Cortex of kidney (tissue), 1 donor: ENCODE measurements around the gene CDON.
"Not testable (repeated sequence)": the region's sequence is repeated elsewhere in the genome, so short reads cannot be mapped to it uniquely, and the experiment has no call there.

ENCODE experiments used
- DNase-seq: peaks from one replicate; lab custom pipeline; 2025; lab: John Stamatoyannopoulos, UW

Gene CDON

GRCh38 chr11:125924384-125925007 is 138.2 kb downstream of the CDON start:
- no peak for DNase-seq

GRCh38 chr11:125923633-125924032 is 139.0 kb downstream of the CDON start:
- DNase-seq: no peak

DNA sequence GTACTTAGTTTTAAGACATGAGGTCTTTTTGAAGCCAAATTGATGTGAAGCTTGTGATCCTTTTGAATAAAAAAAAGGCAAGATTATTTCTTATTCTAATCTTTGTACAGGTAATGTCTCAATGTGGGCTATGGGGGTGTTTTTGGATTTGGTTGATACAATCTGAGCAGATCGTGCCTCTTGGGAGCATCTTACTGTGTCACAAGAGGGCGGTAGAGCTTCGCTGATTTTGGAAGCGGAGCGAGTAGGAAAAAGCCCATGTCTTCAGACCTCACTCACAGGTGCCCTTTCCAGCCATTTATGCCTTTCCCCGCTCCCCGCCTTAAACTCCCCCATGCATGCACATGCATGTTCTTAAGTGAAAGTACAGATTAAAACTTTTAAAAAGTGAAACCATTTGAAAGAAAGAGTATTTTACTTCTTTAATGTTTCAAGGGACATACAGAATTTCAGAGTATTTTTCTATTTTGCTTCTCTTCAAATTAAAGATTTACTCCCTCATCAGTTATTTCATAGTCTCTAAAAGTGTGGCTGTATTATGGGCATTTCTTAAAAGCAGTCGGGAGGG is 139.6 kb downstream of the CDON start:
- no peak for DNase-seq

DNA sequence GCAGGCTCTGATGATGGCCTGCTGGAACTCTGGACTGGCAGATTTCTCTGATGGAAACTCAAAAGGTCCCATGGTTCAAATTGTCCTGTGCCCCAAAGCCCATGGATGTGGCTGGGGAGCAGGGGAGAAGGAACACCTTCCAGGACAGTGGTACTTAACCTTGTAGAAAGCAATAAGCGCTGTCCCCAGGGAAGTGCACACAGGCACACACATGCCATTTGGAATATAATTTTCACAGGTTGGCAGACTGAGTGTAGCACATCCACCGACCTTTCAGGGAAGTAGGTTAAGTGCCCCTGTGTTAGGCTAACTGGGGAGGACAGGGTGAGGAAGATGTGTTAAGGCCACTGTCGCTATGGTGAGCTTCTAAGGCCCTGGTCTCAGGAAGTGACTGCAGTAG is 140.5 kb downstream of the CDON start:
- DNase-seq: no peak

- no peak for DNase-seq
Measured at GRCh38 chr11:125921042-125921441, 141.6 kb downstream of the CDON start.

DNA sequence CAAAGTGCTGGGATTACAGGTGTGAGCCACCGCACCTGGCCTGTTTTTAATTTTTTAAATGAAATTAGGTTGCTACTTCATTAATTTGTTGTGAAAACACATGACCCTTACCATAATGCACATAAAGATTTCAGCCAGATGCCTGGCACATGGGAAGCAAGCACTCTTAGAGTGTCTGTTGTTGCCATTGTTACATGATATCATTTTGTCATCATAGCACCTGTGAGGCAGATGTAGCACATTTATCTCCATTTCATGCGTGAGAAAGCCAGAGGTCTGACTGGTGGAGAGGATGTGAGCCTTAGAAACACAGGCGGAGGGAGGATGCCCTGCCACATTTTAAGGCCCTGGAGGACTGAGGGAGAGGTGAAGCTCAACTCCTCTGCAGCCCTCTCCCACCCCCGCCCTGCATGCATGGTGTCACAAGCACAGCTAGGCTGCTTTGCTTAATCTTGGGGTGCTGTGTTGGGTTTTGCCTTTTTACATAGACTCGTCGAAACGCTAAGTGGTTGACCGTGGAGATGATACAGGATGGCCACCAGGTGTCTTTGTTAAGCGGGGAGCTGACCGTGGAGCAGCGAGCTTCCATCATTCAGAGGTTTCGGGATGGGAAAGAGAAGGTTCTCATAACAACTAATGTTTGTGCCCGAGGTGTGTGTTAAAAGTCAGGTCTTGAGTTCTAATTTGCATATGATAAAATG is 144.4 kb downstream of the CDON start:
- DNase-seq: no peak

DNA sequence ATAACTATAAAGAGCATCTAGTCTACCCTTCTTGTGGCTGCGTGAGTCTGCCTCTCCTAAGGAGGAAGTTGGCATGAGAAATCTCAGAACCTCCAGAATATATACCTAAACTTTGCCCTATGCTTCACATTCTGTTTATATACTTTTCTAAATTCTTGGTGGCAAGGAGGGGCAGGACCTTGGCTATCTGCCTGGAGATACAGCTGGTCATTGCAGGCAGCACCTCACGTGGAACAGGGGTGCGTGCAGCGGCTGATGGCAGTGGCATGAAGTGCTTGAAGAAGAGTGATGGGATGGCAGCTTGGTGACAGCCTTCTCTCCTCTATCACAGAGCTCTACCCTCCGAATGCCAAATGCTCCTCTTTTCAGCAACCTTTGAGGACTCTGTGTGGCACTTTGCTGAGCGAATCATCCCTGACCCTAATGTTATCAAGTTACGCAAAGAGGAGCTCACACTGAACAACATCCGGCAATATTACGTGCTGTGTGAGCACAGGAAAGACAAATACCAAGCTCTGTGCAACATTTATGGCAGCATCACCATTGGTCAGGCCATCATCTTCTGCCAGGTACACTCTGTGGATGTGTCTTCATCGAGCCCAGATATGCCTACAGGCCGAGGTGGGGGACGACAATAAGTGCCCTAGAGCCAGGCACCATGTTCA is 145.9 kb downstream of the CDON start:
- no peak for DNase-seq

DNA sequence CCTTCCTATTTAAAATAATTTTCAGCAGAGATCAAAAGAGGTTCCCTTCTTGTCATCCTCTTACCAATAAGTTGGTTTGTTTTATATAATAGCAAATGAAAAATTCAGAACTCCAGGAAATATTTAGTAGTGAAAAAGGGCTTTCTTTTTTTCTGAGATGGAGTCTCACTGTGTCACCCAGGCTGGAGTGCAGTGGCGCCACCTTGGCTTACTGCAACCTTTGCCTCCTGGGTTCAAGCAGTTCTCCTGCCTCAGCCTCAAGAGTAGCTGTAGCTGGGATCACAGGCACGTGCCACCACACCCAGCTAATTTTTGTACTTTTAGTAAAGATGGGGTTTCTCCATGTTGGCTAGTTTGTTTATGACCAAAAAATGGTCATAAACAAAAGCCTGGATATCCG is 148.1 kb downstream of the CDON start:
- not testable (repeated sequence) for DNase-seq

DNA sequence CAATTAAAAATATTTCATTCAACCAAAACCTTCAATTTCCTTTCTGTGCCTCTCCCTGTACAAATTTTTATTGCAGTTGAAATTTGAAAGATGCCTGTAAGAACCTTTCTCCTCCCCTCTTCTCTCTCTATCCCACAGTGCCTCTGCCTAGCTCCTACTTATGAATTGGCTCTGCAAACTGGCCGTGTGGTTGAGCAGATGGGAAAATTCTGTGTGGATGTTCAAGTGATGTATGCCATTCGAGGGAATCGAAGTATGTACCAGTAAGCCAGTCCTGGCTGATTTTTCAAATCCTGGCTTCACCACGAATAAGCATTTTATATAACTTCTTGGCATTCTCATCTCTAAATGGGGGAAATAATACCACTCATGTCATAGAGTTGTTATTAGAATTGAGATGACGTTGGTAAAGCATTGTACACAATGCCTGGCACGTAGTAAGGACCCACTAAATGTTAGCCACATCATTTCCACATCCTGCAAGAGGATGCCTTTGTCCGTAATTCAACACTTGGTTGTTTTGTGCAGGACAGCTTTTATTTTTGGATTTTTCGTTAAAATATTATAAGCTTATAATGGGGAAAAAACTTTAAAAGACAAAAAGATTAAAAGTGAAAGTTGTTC is 152.3 kb downstream of the CDON start:
- DNase-seq: no peak
